ENCODE results near the gene RTP1.
"Not testable (repeated sequence)": the region's sequence is repeated elsewhere in the genome, so short reads cannot be mapped to it uniquely, and the experiment has no call there.

RTP1 gene

DNA sequence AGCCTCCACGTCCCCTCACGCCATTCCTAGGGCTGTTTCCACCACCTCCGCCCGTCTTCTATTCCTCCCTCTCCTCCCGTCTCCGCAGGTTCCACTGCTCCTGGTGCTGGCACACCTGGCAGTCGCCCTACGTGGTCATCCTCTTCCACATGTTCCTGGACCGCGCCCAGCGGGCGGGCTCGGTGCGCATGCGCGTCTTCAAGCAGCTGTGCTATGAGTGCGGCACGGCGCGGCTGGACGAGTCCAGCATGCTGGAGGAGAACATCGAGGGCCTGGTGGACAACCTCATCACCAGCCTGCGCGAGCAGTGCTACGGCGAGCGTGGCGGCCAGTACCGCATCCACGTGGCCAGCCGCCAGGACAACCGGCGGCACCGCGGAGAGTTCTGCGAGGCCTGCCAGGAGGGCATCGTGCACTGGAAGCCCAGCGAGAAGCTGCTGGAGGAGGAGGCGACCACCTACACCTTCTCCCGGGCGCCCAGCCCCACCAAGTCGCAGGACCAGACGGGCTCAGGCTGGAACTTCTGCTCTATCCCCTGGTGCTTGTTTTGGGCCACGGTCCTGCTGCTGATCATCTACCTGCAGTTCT lies 2.3 kb downstream of the RTP1 start:
- DNase-seq: not testable (repeated sequence)

DNA sequence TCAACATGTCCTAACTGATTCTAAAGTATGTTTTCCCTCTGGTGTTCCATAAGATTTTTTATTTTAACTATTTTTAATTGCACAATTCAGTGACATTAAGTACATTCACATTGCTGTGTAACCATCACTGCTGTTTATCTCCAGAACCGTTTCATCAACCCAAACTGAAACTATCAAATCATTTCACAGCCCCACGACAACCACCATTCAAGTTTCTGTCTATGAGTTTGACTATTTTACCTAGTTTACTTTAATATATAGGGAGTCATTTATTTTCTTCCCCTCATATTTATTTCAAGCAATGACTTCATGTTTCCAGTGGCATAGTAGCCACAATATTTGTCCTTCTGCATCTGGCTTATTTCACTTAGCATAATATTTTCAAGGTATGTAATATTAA lies 8.4 kb downstream of the RTP1 start:
- DNase-seq: no peak

DNA sequence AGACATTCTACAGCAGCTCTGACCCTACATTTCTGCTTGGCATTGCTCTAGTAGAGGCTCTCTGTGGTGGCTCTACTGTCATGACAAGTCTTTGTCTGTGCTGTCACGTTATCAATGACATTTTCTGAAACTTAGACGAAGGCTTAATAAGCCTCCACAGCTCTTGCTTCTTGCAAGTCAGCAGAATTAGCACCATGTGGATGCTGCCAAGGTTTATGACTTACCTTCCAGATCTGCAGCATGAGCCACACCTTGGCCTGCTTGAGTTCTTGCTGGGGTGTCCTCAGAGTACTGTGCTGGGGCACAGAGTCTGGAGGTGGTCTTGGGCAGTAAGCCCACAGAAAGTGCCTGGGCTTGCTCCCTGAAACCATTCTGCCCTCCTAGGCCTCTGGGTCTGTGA lies 9.8 kb downstream of the RTP1 start:
- no peak for DNase-seq

DNA sequence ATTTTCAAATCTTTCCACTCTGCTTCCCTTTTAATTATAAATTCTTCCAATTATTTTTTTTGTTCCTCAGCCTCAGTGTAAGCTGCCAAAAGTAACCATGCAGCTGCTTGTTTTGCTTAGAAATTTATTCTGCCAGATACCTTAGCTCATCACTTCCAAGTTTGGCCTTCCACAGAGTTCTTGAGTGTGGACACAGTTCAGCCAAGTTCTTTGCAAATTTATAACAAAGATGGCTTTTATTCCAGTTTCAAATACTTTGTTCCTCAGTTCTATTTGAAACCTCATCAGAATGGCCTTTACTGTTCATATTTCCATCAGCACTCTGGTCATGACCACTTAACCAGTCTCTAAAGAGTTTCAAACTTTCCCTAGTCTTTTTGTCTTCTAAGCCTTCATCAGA lies 10.3 kb downstream of the RTP1 start:
- DNase-seq: no peak

DNA sequence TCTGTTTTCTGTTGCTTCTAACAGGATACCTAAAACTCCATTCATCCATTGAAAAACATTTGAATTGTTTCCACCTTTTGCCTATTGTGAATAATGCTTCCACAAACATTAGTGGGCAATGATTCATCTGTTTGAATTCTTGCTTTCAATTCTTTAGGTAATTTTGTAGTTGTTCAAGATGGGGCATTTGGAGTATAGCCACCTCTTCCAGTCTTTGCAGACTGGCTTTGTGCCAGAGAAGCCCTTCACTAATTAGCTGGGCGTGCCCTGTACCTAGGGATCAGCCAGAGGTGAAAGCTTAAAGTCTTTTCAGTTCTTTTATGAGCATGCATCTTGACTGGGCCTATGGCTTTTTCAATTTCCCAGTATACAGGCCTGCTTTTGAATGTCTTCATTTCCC lies 10.9 kb downstream of the RTP1 start:
- DNase-seq: no peak

DNA sequence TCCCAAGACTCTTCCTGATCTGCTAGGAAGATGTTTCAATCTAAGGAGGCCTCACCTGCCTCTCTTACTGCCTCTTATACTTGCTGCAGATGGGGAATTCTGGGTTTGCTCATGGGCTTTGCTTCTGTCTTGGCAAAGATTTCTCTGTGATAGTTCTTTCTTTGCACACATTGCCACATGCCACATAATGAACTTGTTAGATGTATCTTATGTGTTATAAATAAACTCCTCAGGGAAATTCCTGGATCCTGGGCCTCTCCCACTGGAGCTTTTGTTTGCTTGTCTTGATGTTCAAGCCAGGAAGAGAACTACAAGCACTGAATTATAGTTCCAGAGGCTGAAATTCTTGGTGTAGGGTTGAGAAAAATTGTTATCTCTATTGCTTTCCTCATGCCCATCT lies 12.2 kb downstream of the RTP1 start:
- DNase-seq: no peak

DNA sequence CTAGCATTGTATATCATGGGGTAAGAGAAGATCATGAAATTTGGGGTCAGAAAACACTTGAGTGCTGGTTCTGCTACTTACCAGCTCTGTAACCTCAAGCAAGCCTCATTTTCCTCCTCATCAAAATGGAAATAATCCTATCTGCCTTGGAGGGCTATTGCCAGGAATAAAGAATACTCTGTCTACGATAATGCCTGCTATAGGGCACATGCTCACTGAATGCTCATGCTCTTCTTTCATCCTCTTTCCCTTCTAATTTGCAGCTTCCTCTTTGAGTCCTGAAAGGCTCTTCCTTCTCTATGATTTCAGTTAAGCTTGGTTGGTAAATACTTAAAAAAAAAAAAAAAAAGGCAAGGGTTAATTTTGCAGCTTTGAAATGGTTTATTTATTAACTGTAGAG lies 12.8 kb downstream of the RTP1 start:
- DNase-seq: peak; percentile 0

DNA sequence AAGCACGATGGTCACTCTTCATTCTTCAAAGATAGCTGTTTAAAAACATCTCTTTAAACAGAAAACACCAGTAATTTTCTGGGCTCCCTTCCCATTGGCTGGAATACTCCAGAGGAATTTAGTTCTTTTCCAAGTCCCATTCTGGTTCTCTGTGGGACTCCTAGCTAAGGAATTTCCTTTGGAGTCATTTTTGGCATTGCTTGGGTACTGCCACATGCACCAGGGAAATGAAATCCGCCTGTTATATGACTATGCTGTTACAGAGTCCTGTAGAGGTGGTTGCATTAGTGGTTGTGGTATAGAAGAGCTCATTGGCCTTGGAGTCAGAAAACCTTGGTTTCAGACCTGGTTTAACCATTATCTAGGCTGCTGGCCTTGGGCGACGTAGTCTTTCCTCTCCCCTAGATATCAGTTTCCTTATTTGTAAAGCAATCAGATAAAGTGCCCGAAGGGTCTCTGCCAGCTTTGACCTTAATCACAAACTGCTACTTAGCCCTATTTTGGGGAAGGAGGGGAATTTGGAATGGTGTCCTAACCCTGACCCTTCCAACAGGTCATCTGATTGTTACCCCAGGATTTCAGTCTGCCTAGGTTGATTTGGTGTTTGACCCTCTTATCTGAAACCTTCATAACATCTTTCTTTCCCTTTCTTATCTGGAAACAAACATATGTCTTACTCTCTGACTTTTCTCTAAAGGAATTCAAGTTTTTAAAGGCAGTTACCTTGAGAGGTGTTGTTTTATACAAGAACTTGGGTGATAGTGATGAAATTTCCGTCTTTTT lies 13.4 kb downstream of the RTP1 start:
- peak; percentile 43 for DNase-seq

DNA sequence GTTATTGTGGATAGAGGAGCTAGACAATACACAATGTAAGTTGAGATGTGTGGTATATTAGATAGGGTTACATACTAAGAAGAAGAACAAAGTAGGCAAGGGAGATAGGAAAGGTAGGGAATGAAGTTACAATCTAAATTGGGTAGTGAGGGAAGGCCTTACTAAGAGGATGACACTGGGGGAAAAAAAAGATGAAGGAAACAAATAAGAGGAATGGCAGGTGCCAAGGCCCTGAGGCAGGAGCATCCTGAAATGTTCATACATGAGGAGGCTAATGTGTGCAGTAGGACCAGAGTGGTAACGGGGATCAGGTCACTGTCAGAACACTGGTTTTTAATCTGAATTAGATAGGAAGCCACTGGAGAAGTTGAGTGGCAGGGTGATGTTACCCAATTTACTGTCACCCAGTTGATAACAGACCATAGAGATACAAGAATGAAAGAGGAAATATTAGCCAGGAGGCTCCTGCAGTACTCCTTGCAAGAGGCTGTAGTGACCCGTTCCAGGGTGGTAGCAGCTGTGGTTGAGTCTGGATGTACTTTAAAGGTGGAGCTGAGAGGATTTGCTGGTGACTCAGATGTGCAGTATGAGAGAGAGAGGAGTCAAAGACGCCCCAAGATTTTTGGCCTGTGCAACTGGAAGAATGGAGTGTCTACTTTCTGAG lies 14.4 kb downstream of the RTP1 start:
- peak; percentile 42 for DNase-seq

DNA sequence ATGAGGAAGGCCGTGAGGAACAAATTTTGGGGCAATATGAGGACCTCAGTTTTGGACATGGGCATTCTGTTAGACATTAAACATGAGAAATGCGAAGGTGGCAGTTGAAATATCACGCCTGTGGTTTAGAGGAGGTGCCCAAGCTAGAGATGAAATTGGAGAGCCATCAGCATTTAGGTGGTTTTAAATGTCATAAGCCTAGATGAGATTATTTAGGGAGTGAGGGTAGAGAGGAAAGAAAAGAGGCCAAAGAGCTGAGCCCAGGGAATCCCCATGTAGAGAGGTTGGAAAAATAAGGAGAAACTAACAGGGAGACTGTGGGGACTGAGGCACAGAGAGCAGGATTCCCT lies 14.9 kb downstream of the RTP1 start:
- peak; percentile 42 for DNase-seq

DNA sequence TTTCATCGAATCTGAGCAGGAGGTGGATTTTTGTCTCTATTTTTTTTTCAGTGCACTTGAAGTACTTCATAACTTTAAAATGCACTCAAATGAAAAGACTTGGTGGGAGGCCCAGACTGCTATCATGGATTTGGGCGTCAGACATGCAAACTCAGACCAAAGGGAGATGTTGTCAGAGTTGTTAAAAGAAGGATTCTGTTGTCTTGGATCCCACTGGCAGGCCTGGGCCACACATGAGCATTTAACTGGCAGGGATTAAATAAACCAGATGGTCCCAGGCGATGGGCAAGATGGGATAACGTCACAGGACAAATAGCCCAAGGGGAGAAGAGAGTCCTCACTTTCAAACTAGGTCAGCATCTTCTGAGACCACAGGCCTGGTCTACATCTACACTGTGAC lies 15.4 kb downstream of the RTP1 start:
- DNase-seq: no peak

DNA sequence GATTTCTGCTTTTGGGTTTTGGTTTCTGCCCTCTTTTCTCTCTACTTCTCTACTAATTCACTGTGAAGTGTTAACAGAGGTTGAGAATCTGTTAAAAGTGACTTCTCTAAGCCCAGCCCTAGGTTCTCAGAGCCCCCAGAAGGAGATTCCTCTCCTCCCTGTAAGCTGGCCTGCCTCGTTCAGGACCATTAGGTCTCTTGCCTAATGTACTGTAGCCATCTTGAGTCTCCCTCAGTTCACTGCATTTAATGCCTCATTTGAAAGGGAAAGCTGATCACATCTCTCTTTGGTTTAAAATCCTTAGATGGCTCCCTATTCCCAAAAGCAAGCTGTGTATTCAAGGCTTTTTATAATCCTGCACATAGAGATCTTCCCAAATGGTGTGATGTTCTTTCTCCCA lies 16.3 kb downstream of the RTP1 start:
- no peak for DNase-seq

DNA sequence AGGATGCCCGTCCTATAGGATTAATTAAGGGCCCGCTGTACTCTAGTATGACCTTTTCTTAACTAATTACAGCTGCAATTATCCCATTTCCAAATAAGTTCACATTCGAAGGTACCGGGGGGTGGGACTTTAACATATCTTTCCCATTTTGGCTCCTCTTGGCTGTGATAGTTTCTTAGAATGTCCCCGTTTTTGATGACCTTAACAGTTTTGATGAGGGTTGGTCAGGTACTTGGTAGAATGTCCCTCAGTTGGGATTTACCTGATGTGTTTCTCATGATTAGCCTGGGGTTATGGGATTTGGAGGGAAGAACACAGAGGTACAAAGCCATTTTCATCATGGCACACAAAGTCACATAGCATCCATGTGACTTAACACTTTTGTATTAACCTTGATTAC lies 18.2 kb downstream of the RTP1 start:
- DNase-seq: no peak

DNA sequence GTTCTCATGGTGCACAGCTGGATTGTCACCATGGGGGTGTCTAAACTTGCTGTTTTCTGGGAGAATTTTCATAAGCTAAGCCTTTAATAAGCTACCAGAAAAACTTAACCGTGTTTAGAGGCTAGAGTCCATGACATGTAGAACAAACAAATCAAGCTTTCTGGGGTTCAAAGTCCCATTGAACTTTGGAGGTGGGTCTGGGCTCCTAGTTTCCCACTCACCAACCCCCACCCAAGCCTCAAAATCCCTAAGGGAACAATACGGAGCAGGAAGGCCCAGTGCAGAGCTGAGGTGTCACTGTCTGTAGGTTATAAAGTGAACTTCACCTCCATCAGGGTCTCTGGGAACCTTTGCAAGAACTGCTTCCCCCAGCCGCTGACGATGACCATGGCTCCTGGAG lies 25.5 kb downstream of the RTP1 start:
- DNase-seq: no peak

DNA sequence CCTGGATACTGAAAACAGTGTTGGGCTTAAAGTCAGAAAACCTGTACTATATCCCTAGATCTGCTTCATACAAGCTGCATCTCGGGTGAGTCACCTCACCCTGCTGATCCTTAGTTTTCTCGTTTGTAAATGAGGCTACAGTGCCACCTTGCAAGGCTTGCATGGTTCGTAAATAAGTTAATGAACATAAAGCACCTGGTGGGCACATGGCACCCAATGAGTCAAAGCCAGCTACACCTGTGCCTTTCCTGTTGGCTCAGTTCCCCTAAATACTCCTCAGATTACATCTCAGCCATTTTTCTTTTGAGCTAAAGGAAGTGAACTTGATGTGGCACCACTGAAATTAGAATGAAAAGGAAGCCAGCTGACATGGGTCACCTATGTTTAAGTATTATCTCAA lies 26.5 kb downstream of the RTP1 start:
- no peak for DNase-seq

DNA sequence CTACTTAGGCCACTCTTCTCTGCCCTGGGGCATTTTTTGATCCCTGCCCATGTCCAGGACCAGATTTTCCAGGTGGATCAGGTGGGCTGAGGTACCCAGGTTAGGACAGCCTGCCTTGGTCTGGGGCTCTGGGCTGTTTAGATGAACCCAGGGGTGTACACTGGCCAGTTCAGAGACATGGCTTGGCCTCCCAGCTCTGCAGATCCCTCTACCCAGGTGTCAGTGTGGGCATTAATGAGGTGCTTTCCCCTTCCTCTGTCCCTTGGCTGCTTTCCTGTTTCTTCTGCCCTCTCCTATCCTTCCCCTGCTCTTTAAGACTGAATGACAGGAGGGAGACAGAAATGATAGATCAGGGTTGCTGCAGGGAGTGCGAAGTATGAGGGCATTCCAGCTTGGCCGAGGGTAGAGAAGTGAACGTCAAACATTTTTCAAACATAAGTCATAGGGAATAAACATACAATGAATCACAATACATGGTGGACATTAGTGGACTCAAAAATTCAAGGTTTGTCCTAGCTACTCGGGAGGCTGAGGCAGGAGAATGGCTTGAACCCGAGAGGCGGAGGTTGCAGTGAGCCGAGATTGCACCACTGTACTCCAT lies 30.5 kb downstream of the RTP1 start:
- no peak for DNase-seq

DNA sequence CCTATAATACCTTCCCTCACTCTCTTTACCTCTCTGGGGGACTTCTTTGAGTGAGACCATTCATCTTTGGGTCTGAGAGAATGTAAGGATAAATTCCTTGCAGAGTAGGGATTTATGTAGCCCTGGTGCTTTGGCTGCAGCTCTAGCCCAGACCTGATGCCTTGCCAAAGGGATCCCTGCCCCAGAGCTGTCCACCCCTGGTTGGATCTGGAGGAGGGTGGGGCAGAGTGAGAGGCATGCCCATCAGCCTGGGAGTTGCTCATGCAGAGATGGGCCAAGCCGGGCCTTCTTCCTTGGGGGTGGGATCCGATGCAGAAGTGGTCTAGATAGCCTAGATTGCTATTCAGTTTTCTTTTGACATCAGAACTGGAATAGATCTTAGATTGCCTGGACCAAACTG lies 31.5 kb downstream of the RTP1 start:
- DNase-seq: no peak

DNA sequence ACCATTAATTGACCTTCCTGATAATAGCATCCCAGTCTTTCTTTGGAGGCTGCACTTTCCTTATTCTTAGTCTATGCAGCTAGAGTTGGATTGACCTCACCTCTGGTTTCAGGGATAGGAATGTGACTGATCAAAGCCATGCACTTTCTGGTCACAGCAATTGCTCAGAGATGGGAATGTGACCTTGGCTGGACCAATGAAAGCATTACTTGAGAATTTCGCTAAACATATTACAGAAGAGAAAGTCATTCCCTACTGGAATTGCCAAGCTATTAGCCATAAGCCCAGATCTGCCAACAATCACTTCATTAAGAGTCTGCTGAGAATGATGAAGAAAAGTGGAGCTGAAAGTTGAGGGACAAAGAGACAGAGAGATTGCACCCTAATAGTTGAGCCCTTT lies 32.7 kb downstream of the RTP1 start:
- DNase-seq: no peak

DNA sequence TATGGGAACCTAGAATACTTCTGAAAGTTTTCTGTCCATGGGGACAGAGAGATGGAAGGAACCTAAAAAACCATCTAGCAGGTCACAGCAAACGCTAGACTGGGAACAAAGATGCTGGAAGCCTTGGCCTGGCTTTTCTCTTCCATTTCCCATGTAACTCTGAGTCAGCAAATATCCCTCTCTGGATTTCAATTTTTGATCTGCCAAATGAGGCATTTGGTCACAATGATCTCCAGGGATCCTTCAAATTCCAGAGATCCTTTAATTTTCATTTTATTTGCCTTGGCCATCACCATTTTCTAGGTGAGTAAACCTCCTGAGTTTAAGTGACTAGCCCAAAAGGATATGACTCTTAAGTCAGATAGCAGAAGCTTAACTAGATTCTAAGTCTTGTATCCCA lies 39.7 kb downstream of the RTP1 start:
- DNase-seq: no peak

DNA sequence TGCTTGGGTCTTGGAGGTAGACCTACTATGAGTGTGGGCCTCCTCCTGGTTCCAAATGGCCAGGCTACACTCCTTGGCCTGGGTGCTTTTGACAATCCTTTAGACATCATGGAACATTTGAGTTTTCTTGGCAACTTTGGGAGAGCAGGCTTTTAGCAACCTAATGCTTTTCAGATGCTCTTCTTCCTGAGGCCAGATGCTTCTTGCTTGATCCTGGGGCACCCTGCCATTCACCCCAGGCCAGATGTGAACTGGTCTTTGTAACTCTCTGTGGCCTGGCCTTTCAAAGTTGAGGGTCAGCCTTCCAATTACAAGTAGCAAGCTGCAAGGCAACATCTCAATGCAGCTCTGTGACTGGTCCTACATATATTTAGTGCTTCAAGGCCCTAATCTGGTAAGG lies 40.5 kb downstream of the RTP1 start:
- DNase-seq: no peak

DNA sequence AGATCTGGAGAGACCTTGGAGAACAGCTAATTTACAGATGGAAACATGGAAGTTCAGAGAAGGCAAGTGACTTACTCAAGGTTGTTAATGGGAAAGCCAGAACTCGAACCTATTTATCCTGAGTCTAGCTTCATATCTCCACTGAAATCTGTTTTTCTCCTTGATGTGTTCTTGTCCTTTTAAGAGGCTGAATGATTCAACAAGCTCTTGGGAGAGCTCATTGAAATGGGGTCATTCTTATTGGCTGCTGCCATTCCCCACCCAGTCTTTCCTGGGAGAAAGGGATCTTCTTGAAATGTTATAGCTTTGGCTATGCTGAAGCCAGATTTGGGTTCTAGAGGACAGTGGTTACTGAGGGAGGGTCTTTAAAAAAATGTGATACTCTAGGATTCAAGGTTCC lies 41.0 kb downstream of the RTP1 start:
- no peak for DNase-seq

DNA sequence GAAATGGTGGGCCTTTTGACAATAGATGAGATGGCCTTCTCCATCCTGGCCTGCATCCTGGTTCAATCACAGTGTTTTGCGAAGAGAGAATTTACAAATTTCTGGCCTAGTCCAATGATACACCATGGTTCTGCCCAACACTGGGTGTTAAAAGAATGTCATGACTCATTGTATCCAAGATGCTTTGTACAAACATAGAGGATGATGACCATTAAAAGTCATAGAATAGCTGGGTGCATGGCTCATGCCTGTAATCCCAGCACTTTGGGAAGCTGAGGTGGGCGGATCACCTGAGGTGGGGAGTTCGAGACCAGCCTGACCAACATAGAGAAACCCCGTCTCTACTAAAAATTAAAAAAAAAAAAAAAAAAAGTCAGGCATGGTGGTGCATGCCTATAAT lies 41.5 kb downstream of the RTP1 start:
- DNase-seq: not testable (repeated sequence)

DNA sequence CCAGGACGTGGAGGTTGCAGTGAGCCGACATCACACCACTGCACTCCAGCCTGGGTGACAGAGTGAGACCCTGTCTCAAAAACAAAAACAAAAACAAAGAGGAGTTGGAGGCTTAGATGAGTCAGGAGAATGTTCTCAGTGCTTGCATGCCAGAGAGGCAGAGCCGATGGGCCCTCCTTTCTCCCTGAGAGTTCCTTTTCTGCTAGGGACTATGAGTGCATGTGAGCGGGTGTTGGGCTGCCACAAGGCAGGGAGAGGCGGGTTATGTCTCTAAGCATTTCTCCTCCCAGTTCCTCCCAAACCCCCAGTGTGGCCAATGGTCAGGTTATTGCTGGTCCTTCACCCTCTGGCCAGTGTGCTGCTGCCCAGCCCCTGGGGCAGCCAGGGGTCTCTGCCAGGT lies 45.1 kb downstream of the RTP1 start:
- no peak for DNase-seq

DNA sequence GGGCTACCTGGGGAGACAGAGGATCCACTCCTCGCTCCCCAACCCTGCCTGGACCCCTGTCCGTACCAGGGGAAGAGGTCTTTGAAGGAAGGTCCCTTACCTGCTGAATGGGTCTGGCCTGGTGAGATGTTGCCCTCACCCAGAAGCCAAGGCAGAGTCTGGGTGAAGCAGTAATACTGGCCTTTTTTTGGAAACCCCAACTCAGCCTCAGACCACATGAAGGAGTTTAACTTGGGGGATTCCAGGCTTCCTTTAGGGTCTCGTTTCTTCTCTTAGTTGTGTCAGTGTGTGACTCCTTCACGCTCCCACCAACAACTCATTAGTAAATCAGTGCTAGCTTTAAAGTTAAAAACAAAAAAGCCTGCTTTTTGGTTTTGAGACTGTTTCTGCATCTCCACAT lies 45.6 kb downstream of the RTP1 start:
- DNase-seq: no peak
